ENCODE measurements around the gene FARP1.

Gene FARP1

DNA sequence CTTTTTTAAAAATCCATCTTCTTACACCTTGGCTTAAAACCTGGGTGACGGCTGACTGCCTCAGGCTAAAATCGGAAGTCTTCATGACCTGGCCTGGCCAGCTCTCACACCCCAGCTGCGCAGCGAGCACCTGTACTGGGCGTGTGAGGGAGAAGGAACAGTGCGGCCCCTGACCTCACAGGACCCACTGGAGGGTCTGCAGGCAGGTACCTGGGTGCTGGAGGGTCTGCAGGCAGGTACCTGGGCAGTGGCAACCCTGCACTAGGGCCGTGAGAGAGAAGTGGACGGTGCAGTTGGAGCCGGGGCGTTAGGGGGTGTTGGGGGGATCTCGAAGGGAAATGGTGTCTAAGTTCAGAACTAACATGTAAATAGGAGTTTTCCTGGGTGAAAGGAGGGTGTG lies 289.7 kb downstream of the FARP1 start:
- no peak for FAIRE-seq

GRCh38 chr13:98433654-98434053 lies 290.8 kb downstream of the FARP1 start:
- no peak for FAIRE-seq

GRCh38 chr13:98434060-98434459 lies 291.2 kb downstream of the FARP1 start:
- no peak for FAIRE-seq

GRCh38 chr13:98435376-98435775 lies 292.5 kb downstream of the FARP1 start:
- FAIRE-seq = no peak

DNA sequence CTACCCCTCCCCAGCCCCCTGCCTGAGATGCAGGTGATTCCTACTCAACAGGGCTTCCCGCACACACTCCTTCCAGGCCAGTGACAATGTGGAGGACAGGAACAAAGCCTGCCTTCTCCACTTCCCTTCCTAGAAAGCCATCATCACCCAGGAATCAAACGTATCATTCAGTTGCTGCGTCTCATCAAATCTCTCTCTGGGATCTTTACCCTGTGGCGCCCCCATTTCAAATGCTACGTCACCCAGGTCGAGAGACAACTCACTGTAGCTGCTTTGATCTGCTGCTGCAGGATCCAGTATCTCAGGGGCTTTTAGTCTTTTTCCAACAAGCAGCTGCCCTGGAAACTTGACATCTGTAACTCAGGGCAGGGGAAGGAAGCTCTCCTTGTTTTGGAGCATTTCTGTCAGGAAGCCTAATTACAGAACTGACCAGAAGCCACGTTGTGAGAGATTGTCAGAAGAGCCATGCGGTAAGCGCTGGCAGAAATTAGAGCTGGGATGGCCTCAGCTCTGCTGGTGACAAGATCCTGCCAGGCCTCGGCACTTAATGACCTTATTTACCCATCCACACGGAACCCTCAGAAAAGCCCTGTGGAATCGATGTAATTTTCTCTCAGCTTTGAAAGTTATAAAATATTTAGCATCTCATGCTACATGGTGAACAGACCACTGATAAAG lies 293.5 kb downstream of the FARP1 start:
- FAIRE-seq = no peak

DNA sequence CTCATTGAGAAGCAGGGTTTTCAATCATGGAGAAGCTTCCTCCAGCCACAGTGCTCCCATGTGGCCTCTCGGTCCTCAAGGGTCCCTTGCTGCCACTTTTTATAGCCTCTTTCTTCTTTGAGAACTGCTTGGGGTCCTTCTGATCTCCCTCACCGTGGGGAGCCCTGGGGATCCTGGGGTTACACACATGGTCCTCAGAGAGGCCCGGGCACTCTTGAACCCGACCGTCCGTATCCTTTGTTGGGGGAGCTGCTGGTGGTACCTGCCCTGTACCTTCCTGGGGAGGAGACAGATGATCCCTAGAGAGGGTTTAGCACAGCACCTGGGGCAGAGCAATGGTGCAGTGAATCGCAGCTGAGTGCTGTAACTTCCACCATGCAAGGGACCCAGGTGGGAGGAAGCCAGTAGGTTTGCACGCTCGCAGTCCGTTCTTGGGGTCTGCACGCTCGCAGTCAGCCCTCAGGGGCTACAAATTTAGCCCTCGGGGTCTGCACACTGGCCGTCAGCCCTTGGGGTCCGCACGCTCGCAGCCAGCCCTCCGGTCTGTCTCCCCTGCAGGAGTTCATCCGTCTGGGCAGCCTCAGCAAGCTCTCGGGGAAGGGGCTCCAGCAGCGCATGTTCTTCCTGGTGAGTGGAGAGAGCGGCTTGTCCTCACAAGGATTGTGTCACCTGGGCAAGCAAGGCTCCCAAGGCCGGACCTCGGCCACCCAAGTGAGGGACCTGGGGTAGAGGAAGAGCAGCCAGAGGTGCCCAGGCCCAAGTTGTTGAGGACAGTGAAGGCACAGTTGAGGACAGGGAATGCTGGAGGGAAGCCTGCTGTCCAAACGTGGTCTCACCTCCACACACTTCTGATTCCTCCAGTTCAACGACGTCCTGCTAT lies 295.6 kb downstream of the FARP1 start:
- FAIRE-seq = no peak

GRCh38 chr13:98439126-98439828 lies 296.4 kb downstream of the FARP1 start:
- FAIRE-seq = no peak

GRCh38 chr13:98439896-98440295 lies 297.0 kb downstream of the FARP1 start:
- no peak for FAIRE-seq

DNA sequence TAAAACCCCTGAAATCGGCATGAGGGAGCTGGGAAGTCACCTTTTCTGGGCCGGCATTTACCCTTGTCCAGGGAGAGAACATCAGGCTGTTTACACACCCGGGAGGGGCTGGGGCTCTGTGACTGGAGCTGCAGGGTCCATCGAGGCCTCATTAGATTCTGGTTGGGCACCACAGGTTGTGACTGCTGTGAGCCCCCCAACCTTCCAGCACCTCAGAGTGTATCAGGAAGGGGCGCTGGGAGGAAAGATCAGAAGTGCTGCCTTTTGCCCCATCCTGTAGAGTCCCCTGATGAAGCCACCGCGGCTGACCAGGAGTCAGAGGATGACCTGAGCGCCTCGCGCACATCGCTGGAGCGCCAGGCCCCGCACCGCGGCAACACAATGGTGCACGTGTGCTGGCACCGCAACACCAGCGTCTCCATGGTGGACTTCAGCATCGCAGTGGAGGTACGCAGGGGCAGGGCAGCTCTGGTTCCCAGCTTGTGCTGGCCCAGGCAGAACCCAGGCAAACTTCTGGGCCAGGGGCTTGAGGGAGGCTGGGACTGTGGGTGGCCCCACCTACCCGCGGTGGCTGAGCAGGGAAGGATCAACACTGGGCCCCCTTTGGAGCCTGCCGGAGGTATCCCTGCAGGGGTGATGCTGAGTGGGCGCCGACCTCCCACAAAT lies 297.6 kb downstream of the FARP1 start:
- FAIRE-seq = no peak

- FAIRE-seq = no peak
Observed at GRCh38 chr13:98441056-98441676, 298.3 kb downstream of the FARP1 start.

- no peak for FAIRE-seq
Observed at GRCh38 chr13:98442391-98443230, 299.7 kb downstream of the FARP1 start.

DNA sequence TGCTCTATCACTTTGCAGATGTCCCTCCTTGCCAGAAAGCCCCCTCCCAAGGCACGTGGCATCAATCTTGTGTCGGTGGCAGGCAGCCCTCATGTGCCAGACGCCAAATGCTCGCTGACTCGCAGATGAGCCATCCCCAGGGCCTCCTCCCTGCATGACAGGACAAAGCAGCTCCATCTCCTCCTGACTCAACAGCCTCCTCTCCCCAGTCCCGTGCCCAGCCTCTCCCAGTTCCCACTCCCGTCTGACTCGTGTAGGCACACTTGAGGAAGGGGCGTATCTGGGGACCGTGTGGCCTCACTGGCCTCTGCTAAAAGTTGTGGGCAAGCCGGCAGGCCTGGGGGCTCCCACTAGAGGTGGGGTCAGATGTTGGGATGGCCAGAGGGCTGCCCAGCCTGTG lies 300.4 kb downstream of the FARP1 start:
- FAIRE-seq = no peak

GRCh38 chr13:98443800-98444325 lies 301.0 kb downstream of the FARP1 start:
- no peak for FAIRE-seq

GRCh38 chr13:98444381-98444780 lies 301.5 kb downstream of the FARP1 start:
- FAIRE-seq = no peak

- FAIRE-seq = no peak
Observed at GRCh38 chr13:98445340-98446233, 302.7 kb downstream of the FARP1 start.

- FAIRE-seq = no peak
Observed at GRCh38 chr13:98446234-98446621, 303.3 kb downstream of the FARP1 start.

GRCh38 chr13:98447130-98447529 lies 304.2 kb downstream of the FARP1 start:
- no peak for FAIRE-seq

DNA sequence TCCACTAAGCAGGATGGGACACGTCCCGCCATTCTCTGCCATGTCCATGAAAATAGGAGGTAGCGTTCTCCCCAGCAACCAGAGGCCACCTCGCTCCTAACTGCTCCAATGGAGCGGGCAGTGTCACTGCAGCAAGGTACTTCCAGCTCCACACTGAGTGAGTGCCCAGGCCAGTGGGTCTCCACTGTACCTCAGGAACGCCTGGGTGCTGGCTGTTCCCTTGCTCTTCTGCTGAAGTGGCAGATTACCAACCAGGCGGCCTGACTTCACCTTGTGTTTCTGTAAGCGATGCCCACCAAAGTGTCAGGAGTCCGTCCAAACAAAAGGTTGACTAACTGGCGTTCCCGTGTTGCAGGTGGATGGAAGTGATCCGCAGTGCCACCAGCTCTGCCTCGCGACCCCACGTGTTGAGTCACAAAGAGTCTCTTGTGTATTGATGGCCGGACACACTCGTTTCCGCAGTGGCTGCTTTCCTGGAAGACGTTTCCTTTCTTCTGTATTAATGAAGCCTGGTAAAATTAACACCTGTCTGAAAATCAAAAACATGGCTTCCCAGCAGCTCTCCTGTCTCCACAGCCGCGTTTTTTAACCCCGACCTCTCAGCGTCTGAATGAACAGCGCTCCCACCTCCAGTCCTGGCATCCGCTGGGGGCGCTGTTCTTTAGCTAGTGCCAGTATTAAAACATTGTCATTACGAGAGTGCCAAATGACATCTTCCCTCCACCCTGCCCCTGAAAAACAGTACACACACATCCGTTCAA lies 305.2 kb downstream of the FARP1 start:
- no peak for FAIRE-seq

DNA sequence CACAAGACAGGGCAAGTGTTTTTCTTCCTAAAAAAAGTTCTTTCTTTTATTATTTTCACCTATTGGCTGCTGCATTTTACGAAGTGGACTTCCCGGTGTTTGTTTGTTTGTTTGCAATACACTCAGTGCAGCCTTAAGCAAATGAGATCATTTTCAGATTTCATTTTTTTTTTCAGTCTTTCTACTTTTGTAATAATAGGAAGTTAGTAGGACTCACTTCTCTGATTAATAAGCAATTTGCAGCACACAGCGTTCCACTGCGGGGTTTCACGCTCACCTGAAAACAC lies 305.7 kb downstream of the FARP1 start:
- no peak for FAIRE-seq

GRCh38 chr13:98449273-98449672 lies 306.4 kb downstream of the FARP1 start:
- FAIRE-seq = no peak
